Natural killer cell treated with Interleukin-12 subunit alpha and Interleukin-12 subunit beta and Interleukin-15 and Interleukin-18, amount 100 ng/mL, for 72 hours (primary cell): Measurements from ENCODE around the gene VEGFA. TPM values are rescaled to one million over a fixed set of nuclear protein-coding genes. Genes with fewer than 3 reads are reported as not detected.

Source experiments
- ATAC-seq, 2 donors: fragments of 150-1000 bp; cut with Tn5 transposase in 1 of 2; sonication (Bioruptor Pico), chemical (Tn5 transposase) in 1 of 2; 2 replicates each; pipeline ENCODE4 v1.10.0; 2021
- DNase-seq: peaks from one replicate; pipeline ENCODE4 v3.0.0; 2022; ENCODE audit warnings: low spot score
- H3K27ac Mint-ChIP-seq, 2 donors: 1 replicate in 1 of 2; 2 replicates in 1 of 2; pipeline ENCODE4 v1.8.0; 2022; ENCODE audit warnings: mixed read lengths in 2 of 2, mild to moderate bottlenecking in 1 of 2, moderate library complexity in 1 of 2
- H3K27me3 Mint-ChIP-seq, 2 donors: 1 replicate in 1 of 2; 2 replicates in 1 of 2; pipeline ENCODE4 v1.8.0; 2022; ENCODE audit warnings: mixed read lengths in 2 of 2
- H3K36me3 Mint-ChIP-seq: one replicate; pipeline ENCODE4 v1.8.0; 2022; ENCODE audit warnings: mixed read lengths
- H3K4me1 Mint-ChIP-seq, 2 donors: 1 replicate in 1 of 2; 2 replicates in 1 of 2; pipeline ENCODE4 v1.8.0; 2022; ENCODE audit warnings: low read depth in 2 of 2, mixed read lengths in 2 of 2, mild to moderate bottlenecking in 1 of 2
- H3K4me3 Mint-ChIP-seq: one replicate; pipeline ENCODE4 v1.8.0; 2022; ENCODE audit warnings: mixed read lengths
- H3K9me3 Mint-ChIP-seq: 2 replicates; pipeline ENCODE4 v1.8.0; 2022; ENCODE audit warnings: mixed read lengths
- total RNA-seq, 2 donors: library from RNA; stranded (reverse); gene quantifications; one replicate each; pipeline ENCODE4 v1.2.3, GENCODE V29; 2022

Gene VEGFA
- total RNA-seq, 2 donors from 2014 or later = 36.8 to 43.0 TPM

DNA sequence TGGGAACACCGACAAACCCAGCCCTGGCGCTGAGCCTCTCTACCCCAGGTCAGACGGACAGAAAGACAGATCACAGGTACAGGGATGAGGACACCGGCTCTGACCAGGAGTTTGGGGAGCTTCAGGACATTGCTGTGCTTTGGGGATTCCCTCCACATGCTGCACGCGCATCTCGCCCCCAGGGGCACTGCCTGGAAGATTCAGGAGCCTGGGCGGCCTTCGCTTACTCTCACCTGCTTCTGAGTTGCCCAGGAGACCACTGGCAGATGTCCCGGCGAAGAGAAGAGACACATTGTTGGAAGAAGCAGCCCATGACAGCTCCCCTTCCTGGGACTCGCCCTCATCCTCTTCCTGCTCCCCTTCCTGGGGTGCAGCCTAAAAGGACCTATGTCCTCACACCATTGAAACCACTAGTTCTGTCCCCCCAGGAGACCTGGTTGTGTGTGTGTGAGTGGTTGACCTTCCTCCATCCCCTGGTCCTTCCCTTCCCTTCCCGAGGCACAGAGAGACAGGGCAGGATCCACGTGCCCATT is 15.3 kb downstream of the VEGFA start:
- H3K27me3 Mint-ChIP-seq = peaks cover 0 to 5% of the 10 kb centered on the region in 2 donors

DNA sequence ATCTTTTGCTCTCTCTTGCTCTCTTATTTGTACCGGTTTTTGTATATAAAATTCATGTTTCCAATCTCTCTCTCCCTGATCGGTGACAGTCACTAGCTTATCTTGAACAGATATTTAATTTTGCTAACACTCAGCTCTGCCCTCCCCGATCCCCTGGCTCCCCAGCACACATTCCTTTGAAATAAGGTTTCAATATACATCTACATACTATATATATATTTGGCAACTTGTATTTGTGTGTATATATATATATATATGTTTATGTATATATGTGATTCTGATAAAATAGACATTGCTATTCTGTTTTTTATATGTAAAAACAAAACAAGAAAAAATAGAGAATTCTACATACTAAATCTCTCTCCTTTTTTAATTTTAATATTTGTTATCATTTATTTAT is 15.9 kb downstream of the VEGFA start:
- no peak overlapping the region for H3K4me3 Mint-ChIP-seq
- H3K27ac Mint-ChIP-seq = no peak overlapping the region
- peaks cover 0 to 5% of the 10 kb centered on the region in 2 donors for H3K27me3 Mint-ChIP-seq

More for the DNA sequence above, 15.3 kb downstream of the VEGFA start:
- H3K27ac Mint-ChIP-seq = no peak overlapping the region
- H3K9me3 Mint-ChIP-seq = no peaks in the 10 kb centered on the region
- DNase-seq = no peak
- no peaks in the 10 kb centered on the region for H3K4me1 Mint-ChIP-seq
- no peak overlapping the region for H3K4me3 Mint-ChIP-seq
- no peak for ATAC-seq
- no peaks in the 10 kb centered on the region for H3K36me3 Mint-ChIP-seq

DNA sequence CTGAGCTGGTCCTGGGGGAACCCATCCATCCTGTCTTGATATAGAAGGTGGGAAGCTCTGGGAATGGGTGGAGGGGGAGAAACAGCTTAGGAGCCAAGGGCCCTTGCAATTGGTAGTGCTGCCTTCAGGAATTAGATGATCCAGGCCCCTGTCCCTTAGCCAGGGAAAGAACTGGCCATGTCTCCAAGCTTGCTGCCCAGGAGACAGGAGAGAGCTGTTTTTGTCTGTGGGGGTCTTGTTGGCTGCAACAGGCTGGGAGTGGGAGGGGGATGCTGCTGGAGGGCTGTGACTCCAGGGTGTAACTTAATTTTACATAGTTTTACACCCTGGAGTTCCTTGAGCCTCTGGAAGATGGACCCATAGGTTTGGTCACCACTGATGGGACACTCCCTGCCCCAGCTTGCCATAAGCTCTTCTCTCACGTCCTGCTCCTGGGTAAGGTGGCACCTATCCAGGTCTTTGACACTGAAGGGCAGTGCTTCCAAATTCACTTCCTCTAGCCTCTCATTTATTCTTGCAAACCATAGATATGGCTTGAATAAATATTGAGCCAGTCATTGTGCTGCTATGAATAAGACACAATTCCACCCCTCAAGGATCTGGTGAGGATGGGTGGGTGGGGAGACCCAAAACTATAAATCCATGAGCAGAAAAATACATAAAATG is 16.8 kb downstream of the VEGFA start:
- H3K4me1 Mint-ChIP-seq = no peaks in the 10 kb centered on the region
- H3K36me3 Mint-ChIP-seq = no peaks in the 10 kb centered on the region
- H3K9me3 Mint-ChIP-seq = no peaks in the 10 kb centered on the region
- peaks cover 0 to 5% of the 10 kb centered on the region in 2 donors for H3K27me3 Mint-ChIP-seq
- H3K27ac Mint-ChIP-seq = no peak overlapping the region
- no peak for DNase-seq
- H3K4me3 Mint-ChIP-seq = no peak overlapping the region
- no peak for ATAC-seq

More for the DNA sequence above, 15.9 kb downstream of the VEGFA start:
- Mint-ChIP-seq H3K4me1 (no peaks in the 10 kb centered on the region), H3K9me3 (no peaks in the 10 kb centered on the region), H3K36me3 (no peaks in the 10 kb centered on the region)
- ATAC-seq (no peak), DNase-seq (no peak)

DNA sequence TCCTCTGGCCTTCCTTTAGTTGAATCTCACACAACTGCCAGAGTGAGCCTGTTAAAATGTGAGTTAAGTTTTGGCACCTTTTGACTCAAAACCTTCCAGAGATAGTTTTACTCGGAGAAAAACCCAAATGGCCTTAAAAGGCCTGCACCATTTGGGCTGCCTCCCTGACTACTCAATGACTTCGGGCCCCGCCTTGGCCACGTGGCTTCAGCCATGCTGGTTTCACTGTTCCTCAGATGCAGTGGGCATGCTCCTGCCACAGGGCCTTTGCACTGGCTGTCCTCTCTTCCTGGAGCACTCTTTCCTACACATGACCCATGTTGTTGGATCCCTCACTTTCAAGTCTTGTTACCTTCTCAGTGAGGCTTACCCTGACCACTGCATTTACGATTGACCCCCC is 18.3 kb downstream of the VEGFA start:
- DNase-seq (no peak), ATAC-seq (no peak)
- Mint-ChIP-seq H3K4me1 (no peaks in the 10 kb centered on the region), H3K9me3 (no peaks in the 10 kb centered on the region), H3K27ac (no peak overlapping the region), H3K27me3 (peaks cover 0 to 5% of the 10 kb centered on the region in 2 donors), H3K4me3 (no peak overlapping the region), H3K36me3 (no peaks in the 10 kb centered on the region)

DNA sequence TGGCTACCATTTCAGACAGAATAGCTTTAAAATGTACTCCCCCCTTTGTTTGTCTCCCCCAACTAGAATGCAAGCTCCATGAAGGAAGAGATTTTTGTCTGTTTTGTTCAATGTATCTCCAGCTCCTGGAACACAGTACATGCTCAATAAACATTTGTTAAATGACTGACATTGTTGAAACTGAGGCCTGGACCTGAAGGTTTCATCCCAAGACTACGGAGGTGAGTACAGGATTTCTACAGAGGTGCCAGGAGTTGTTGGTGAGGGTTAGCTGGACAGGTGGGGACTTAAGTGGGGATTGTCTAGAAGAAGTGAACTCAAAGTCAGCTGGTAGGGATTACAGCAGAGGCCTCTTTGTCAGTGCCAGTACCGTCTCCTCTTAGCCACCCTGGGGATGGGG is 19.4 kb downstream of the VEGFA start:
- DNase-seq = no peak
- H3K27me3 Mint-ChIP-seq = peaks cover 0 to 5% of the 10 kb centered on the region in 2 donors
- no peak for ATAC-seq
- H3K4me3 Mint-ChIP-seq = no peak overlapping the region
- no peaks in the 10 kb centered on the region for H3K9me3 Mint-ChIP-seq
- H3K4me1 Mint-ChIP-seq = no peaks in the 10 kb centered on the region
- H3K36me3 Mint-ChIP-seq = no peaks in the 10 kb centered on the region
- no peak overlapping the region for H3K27ac Mint-ChIP-seq

DNA sequence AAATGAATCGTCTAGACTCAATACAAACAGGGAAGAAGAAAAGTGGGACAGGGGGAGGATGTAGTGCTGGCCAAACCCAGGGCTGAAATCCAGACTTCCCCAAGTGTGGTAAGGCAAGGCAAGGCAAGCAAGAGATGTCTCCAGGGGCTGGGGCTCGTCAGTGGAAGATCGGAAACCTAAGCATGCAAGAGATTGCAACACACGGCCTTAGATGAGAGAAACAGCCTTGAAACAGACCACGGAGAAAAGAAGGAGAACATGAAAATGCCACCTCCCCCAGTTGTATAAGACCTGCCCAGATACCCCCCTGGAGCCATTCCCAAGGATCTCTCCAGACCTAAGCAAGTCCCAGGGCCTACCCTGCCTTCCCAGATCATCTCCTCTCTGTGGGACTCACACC is 20.0 kb downstream of the VEGFA start:
- H3K36me3 Mint-ChIP-seq = no peaks in the 10 kb centered on the region
- no peaks in the 10 kb centered on the region for H3K9me3 Mint-ChIP-seq

DNA sequence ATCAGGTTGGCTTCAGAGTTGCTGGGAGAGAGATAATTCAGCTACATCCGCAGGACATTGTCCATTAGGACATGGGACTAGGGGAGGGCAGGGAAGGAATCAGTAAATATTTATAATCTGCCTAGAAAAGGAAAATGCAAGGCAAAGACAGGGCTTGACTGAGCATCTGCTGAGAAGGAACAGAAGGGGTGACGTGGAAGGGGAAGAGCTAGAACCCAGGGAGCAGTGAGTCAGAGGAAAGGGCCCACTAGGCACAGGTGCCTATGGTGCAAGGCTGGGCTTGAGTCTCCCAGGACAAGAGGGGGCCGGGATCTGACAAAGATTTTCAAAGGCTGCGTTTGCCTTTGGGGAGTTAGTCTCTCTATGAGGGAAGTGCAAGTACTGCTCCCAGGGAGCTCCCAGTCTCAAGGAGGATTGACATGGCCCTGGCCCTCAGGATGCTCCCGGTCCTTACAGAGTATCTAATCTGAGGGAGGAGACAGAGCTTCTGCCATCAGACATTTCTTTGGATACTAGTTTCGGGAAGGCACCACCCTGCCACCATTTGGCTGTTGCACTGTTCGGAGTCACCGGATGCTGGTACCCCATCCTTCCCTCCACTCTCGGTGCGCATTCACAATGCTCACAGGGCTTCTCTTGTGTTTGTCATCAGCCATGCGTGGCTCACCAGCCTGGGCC is 21.9 kb downstream of the VEGFA start:
- Mint-ChIP-seq H3K9me3 (no peaks in the 10 kb centered on the region), H3K4me1 (peaks cover 0 to 4% of the 10 kb centered on the region in 2 donors), H3K27me3 (peaks cover 5 to 6% of the 10 kb centered on the region in 2 donors), H3K27ac (no peak overlapping the region), H3K4me3 (no peak overlapping the region), H3K36me3 (no peaks in the 10 kb centered on the region)
- DNase-seq (no peak), ATAC-seq (no peak)

More for the DNA sequence above, 20.0 kb downstream of the VEGFA start:
- Mint-ChIP-seq H3K27ac (no peak overlapping the region), H3K4me1 (no peaks in the 10 kb centered on the region), H3K4me3 (no peak overlapping the region), H3K27me3 (peaks cover 0 to 5% of the 10 kb centered on the region in 2 donors)
- no peak for DNase-seq
- no peak for ATAC-seq

DNA sequence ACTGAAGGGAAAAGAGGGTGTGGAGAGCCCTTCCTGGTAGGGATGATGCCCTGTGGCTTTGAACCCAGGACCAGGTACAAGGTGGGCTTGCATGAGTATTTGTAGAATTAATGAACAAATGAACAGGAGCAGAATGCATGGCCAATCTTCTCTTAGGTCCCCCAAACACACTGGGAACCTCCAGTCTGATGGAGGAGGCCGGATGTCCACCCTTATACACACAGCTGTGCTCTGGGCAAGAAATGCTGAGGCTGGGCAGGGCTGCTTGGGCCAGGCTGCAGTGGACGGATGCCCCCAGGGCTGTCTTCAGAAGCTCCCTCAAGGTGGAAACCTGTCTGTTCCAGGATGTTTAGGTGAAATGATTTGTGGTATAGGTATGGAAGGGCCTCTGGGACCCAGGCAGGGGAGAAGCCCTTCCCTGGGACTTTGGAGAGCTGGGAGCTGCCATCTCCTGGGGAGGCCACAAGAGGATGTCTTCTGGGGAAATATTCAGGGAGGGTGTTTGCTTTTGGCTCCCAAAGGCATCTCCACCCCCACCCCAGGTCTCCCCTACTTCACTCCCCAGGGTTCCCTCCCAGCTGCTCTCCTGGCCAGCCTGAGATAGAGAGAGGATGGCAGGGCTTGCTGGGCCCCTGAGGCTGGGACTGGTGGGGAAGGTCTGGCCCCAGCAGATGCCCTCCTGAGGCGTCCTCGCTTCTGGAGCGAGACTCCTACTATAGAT is 23.3 kb downstream of the VEGFA start:
- H3K4me3 Mint-ChIP-seq = no peak overlapping the region
- H3K4me1 Mint-ChIP-seq = peaks cover under 1 to 5% of the 10 kb centered on the region in 2 donors
- ATAC-seq (no peak), DNase-seq (no peak)
- no peaks in the 10 kb centered on the region for H3K9me3 Mint-ChIP-seq
- H3K36me3 Mint-ChIP-seq = no peaks in the 10 kb centered on the region
- H3K27me3 Mint-ChIP-seq = peaks cover 0 to 6% of the 10 kb centered on the region in 2 donors
- no peak overlapping the region for H3K27ac Mint-ChIP-seq

DNA sequence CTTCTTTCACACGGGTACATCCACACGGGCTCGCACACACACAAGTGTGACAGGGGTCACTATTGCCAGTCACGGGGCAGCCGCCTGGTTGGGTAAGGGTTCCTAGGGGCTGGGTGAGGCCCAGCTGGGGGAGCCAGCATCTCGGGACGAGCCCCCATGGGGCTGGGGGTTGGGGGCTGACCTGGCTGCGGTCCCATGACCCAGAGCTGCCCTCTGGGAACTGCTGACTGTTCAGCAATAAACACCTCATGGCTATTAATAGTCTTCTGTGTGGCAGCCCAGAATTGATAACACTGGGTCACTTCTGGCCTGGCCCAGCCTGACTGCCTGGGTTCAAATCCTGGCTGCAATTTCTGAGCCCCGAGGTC is 23.8 kb downstream of the VEGFA start:
- DNase-seq (no peak), ATAC-seq (no peak)
- H3K27me3 Mint-ChIP-seq = peaks cover 0 to 6% of the 10 kb centered on the region in 2 donors
- H3K4me1 Mint-ChIP-seq = peaks cover 4 to 5% of the 10 kb centered on the region in 2 donors
- no peak overlapping the region for H3K27ac Mint-ChIP-seq
- H3K36me3 Mint-ChIP-seq = no peaks in the 10 kb centered on the region
- H3K9me3 Mint-ChIP-seq = no peaks in the 10 kb centered on the region
- no peak overlapping the region for H3K4me3 Mint-ChIP-seq

DNA sequence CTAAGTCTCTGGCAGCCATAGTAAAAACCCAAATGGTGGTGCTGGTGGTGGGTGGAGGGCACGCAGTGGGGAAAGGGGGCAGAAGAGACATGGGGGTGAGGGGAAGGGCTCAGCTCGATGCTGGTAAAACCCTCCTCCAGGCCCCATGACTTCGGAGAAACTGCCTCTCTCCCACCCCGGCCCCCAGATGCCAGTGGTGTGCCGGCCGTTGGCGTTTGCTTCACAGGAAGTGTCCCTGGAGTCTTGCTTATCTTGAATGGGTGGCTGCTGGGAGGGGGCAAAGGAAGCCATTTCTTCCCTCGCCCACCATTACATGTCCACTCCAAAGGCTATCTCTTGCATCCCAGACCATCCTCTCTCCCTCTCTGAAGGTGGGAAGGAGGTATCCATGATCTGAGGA is 25.4 kb downstream of the VEGFA start:
- no peak for ATAC-seq
- Mint-ChIP-seq H3K4me3 (no peak overlapping the region), H3K27me3 (peaks cover 0 to 6% of the 10 kb centered on the region in 2 donors)

DNA sequence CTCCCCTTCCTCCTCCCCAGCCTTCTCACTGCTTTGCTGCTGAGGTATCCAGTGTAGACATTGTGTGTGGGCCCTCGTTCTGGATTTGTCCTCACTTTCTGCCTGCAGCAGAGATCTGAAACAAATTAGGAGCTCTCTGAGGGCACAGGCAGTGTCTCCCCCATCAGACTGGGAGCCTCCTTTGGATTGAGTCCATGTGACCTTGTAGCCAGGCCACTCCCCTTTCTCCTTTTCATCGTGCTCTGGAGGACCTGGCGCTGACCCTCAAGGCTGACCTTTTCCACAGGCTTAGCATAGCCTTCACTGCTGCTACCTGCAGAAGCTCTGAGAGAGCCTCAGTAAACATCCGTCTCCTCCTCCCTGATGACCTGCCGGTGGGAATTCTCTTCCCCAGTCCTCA is 26.2 kb downstream of the VEGFA start:
- ATAC-seq (no peak), DNase-seq (no peak)
- Mint-ChIP-seq H3K4me3 (no peak overlapping the region), H3K36me3 (no peaks in the 10 kb centered on the region), H3K27me3 (peaks cover 0 to 6% of the 10 kb centered on the region in 2 donors), H3K9me3 (no peaks in the 10 kb centered on the region), H3K4me1 (peaks cover 7 to 9% of the 10 kb centered on the region in 2 donors), H3K27ac (no peak overlapping the region)

More for the DNA sequence above, 25.4 kb downstream of the VEGFA start:
- Mint-ChIP-seq H3K27ac (no peak overlapping the region), H3K9me3 (no peaks in the 10 kb centered on the region), H3K36me3 (no peaks in the 10 kb centered on the region), H3K4me1 (peaks cover 7 to 9% of the 10 kb centered on the region in 2 donors)
- no peak for DNase-seq

DNA sequence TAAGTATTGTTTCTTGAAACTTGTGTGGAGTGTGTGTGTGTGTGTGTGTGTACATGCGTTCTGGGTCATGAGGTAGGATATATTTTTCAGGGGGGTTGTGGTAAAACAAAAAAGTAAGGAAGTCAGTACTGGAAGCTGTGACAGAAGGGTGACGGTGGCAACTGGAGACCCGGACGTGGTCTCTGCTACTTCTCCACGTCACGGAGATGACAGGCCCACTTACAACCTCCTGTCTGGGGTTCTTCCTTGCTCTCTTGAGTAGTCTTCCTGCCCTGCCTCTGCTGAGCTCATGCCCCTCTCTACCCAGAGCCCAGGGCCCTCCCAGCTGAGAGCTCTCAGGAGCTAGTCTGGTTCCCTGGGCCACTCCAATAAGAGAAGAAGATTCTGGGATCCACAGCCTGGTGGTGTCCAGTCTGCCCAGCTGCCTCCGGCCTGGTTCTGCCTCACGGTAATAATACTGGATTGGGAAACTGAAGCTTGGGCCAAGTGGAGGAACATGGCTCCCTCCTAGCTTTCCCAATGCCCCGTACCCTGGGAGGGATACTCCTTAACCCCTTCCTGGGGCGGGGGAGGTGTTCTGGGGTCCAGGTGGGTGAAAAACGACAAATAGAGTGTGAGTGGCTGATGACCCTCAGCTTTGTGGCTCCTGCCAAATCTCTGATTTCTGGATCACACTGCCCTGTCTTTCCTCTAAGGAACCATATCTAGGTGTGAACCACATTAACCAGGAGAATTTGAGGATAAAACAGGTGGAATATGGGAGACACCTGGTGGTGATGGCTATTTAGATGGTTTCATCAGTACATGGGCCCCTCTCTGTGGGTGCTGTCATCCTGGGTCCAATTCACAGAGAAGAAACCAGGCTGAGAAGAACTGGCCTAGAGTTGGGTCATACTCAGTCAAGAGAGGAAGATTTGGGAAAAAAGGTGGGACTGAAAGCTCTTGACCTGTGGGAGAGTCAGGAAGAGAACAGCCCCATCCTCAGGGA is 27.2 kb downstream of the VEGFA start:
- DNase-seq = no peak
- no peak overlapping the region for H3K4me3 Mint-ChIP-seq
- peaks cover 0 to 6% of the 10 kb centered on the region in 2 donors for H3K27me3 Mint-ChIP-seq
- H3K4me1 Mint-ChIP-seq = peaks cover 7 to 9% of the 10 kb centered on the region in 2 donors
- no peak for ATAC-seq
- peak overlapping the region in 1 of 2 donors; percentile 17 for H3K27ac Mint-ChIP-seq
- no peaks in the 10 kb centered on the region for H3K36me3 Mint-ChIP-seq
- no peaks in the 10 kb centered on the region for H3K9me3 Mint-ChIP-seq

DNA sequence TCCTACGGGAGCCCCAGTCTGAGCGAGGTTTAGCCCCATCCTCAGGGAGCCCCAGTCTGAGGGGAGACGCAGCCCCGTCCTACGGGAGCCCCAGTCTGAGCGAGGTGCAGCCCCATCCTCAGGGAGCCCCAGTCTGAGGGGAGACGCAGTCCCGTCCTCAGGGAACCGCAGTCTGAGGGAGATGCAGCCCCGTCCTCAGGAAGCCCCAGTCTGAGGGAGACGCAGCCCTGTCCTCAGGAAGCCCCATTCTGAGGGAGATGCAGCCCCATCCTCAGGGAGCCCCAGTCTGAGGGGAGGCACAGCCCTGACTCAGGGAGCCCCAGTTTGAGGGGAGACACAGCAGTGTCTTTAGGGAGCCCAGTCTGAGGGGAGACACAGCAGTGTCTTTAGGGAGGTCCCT is 27.9 kb downstream of the VEGFA start:
- DNase-seq (no peak), ATAC-seq (no peak)
- no peak overlapping the region for H3K4me3 Mint-ChIP-seq
- H3K27ac Mint-ChIP-seq = peak overlapping the region in 1 of 2 donors; percentile 16
- peaks cover 3 to 6% of the 10 kb centered on the region in 2 donors for H3K27me3 Mint-ChIP-seq
- H3K4me1 Mint-ChIP-seq = peaks cover 7 to 9% of the 10 kb centered on the region in 2 donors
- H3K9me3 Mint-ChIP-seq = no peaks in the 10 kb centered on the region
- no peaks in the 10 kb centered on the region for H3K36me3 Mint-ChIP-seq
